T-helper 1 cell treated with Interleukin-12 subunit alpha and Interleukin-12 subunit beta and Interleukin-4 antibody, amounts not matched to agents 30 μg/mL and 1 μg/mL, for 36 hours (primary cell): Measurements from ENCODE around the gene CD151.

Experiments
- H3K27ac Mint-ChIP-seq: one replicate; pipeline ENCODE4 v1.8.0; 2021; ENCODE audit warnings: mild to moderate bottlenecking, mixed read lengths
- H3K27me3 Mint-ChIP-seq: one replicate; pipeline ENCODE4 v1.8.0; 2021; ENCODE audit warnings: low read depth, mixed read lengths
- H3K36me3 Mint-ChIP-seq: one replicate; pipeline ENCODE4 v1.8.0; 2021; ENCODE audit warnings: low read depth, mixed read lengths
- H3K4me1 Mint-ChIP-seq: one replicate; pipeline ENCODE4 v1.8.0; 2021; ENCODE audit warnings: low read depth, mixed read lengths
- H3K4me3 Mint-ChIP-seq: one replicate; pipeline ENCODE4 v1.8.0; 2021; ENCODE audit warnings: mild to moderate bottlenecking, moderate library complexity, mixed read lengths
- H3K9me3 Mint-ChIP-seq: one replicate; pipeline ENCODE4 v1.8.0; 2021; ENCODE audit warnings: mixed read lengths

CD151 gene

GRCh38 chr11:884578-885070, 51.9 kb downstream of the CD151 start:
- Mint-ChIP-seq H3K4me3 (no peak overlapping the region), H3K27me3 (no peaks in the 10 kb centered on the region), H3K27ac (no peak overlapping the region), H3K4me1 (peaks cover 4% of the 10 kb centered on the region), H3K9me3 (no peaks in the 10 kb centered on the region), H3K36me3 (peaks cover 3% of the 10 kb centered on the region)

- peaks cover 3% of the 10 kb centered on the region for H3K36me3 Mint-ChIP-seq
- H3K4me1 Mint-ChIP-seq, result peaks cover 4% of the 10 kb centered on the region
- no peak overlapping the region for H3K4me3 Mint-ChIP-seq
- no peaks in the 10 kb centered on the region for H3K9me3 Mint-ChIP-seq
- no peaks in the 10 kb centered on the region for H3K27me3 Mint-ChIP-seq
- H3K27ac Mint-ChIP-seq, result no peak overlapping the region
Observed at GRCh38 chr11:886568-886967, 53.8 kb downstream of the CD151 start.

GRCh38 chr11:887589-887988, 54.8 kb downstream of the CD151 start:
- Mint-ChIP-seq H3K27ac (no peak overlapping the region), H3K36me3 (peaks cover 3% of the 10 kb centered on the region), H3K9me3 (no peaks in the 10 kb centered on the region), H3K4me3 (no peak overlapping the region), H3K27me3 (no peaks in the 10 kb centered on the region), H3K4me1 (peaks cover under 1% of the 10 kb centered on the region)
